Gastroesophageal sphincter (tissue), 3 donors: Measurements from ENCODE around the gene R3HDM2.

Experiments
- EP300 ChIP-seq: sonication (generic); formaldehyde crosslinking; IDR thresholded peaks from one replicate; pipeline ENCODE4 v1.6.1; 2017; ENCODE audit warnings: antibody characterized with exemption, mild to moderate bottlenecking
- POLR2A ChIP-seq, 2 donors: fragments of 450-650 bp; IDR thresholded peaks; one replicate each; pipeline ENCODE4 v1.6.1; 2017; ENCODE audit warnings: antibody characterized with exemption in 2 of 2, mild to moderate bottlenecking in 2 of 2, moderate library complexity in 1 of 2
- POLR2AphosphoS5 ChIP-seq: sonication (generic); formaldehyde crosslinking; IDR thresholded peaks from one replicate; pipeline ENCODE4 v1.6.1; 2017; ENCODE audit warnings: antibody characterized with exemption
- TF ChIP-seq, protein P1 (sequence below), 4 experiments: fragments of 200-600 bp in 2 of 4; fragments of 450-650 bp in 2 of 4; sonication (generic) in 1 of 4; IDR thresholded peaks; one replicate each; pipeline ENCODE4 v1.5.1; 2017 to 2019; ENCODE audit warnings: antibody characterized with exemption in 4 of 4, mild to moderate bottlenecking in 2 of 4, moderate library complexity in 2 of 4

GRCh38 chr12:57430931-57431566 lies at the start of gene R3HDM2:
- peak; percentile 97 for TF ChIP-seq POLR2AphosphoS5
- TF ChIP-seq, protein P1, sequence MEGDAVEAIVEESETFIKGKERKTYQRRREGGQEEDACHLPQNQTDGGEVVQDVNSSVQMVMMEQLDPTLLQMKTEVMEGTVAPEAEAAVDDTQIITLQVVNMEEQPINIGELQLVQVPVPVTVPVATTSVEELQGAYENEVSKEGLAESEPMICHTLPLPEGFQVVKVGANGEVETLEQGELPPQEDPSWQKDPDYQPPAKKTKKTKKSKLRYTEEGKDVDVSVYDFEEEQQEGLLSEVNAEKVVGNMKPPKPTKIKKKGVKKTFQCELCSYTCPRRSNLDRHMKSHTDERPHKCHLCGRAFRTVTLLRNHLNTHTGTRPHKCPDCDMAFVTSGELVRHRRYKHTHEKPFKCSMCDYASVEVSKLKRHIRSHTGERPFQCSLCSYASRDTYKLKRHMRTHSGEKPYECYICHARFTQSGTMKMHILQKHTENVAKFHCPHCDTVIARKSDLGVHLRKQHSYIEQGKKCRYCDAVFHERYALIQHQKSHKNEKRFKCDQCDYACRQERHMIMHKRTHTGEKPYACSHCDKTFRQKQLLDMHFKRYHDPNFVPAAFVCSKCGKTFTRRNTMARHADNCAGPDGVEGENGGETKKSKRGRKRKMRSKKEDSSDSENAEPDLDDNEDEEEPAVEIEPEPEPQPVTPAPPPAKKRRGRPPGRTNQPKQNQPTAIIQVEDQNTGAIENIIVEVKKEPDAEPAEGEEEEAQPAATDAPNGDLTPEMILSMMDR (IDR thresholded peaks at IDR 0.05): peak in 1 of 4 experiments; percentile 3
- TF ChIP-seq POLR2A (IDR thresholded peaks at IDR 0.05): peak; percentile 88 to 92
- no peak for TF ChIP-seq EP300
